Measurements from ENCODE around the gene SMAD3.

GRCh38 chr15:67132276-67132675 is 66.9 kb downstream of the SMAD3 start:
- no peak for TF ChIP-seq CTCF (IDR thresholded peaks at IDR 0.05)
- no peak for TF ChIP-seq EZH2 (IDR thresholded peaks at IDR 0.05)
